ENCODE results near the gene GALNT9. TPM values are rescaled to one million over a fixed set of nuclear protein-coding genes. Genes with fewer than 3 reads are reported as not detected.

The GALNT9 gene
- polyA plus RNA-seq, 2 of the 4 experiments (the other 2 are of a cell fraction), result 0.66 to 2.8 TPM

- CTCF ChIA-PET, result interaction anchor here (1.3 kb wide), 2 partner anchors 11 to 23 kb away, joined by 3 read pairs; no protein-coding TSS in a partner anchor
- FAIRE-seq (no peak), DNase-seq (ENCODE audit: low read depth in 1 of 2, low spot score in 1 of 2) (no peak), ATAC-seq (no peak; a peak in 2 of 6 replicates)
- Histone ChIP-seq H3K4me3 (no peak overlapping the region), H3K4me2 (no peak overlapping the region), H3K4me1 (no peaks in the 10 kb centered on the region), H3K9me3 (peaks cover 2% of the 10 kb centered on the region; the same call in 1 of the 3 replicates), H3K27ac (no peak overlapping the region)
- POLR2A ChIA-PET, result no interaction called here
- TF ChIP-seq ZSCAN20 (CRISPR knock-in tag; IDR thresholded peaks at IDR 0.05), result no peak
- no peak for TF ChIP-seq CHD4 (IDR thresholded peaks at IDR 0.05; ENCODE audit: borderline replicate concordance)
- no peak for TF ChIP-seq KDM5A (IDR thresholded peaks at IDR 0.05)
- TF ChIP-seq RFX5 (IDR thresholded peaks at IDR 0.05), result no peak
- no peak for TF ChIP-seq EHF (CRISPR knock-in tag; IDR thresholded peaks at IDR 0.05)
- no peak for TF ChIP-seq HEYL (CRISPR knock-in tag; IDR thresholded peaks at IDR 0.05)
- no peak for TF ChIP-seq JUNB (IDR thresholded peaks at IDR 0.05)
- no peak for TF ChIP-seq REST (IDR thresholded peaks at IDR 0.05)
- TF ChIP-seq, protein P1, sequence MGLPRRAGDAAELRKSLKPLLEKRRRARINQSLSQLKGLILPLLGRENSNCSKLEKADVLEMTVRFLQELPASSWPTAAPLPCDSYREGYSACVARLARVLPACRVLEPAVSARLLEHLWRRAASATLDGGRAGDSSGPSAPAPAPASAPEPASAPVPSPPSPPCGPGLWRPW (IDR thresholded peaks at IDR 0.05), result no peak
- no peak for TF ChIP-seq HOXB5 (CRISPR knock-in tag; IDR thresholded peaks at IDR 0.05)
- no peak for TF ChIP-seq ZNF302 (CRISPR knock-in tag; IDR thresholded peaks at IDR 0.05)
- no peak for TF ChIP-seq ZFP36 (IDR thresholded peaks at IDR 0.05; ENCODE audit: borderline replicate concordance, partially characterized antibody)
- TF ChIP-seq ZC3H11A (IDR thresholded peaks at IDR 0.05), result no peak
- TF ChIP-seq NR3C1 (IDR thresholded peaks at IDR 0.05), result no peak
- TF ChIP-seq, protein P2, sequence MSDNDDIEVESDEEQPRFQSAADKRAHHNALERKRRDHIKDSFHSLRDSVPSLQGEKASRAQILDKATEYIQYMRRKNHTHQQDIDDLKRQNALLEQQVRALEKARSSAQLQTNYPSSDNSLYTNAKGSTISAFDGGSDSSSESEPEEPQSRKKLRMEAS (IDR thresholded peaks at IDR 0.05), result no peak
- TF ChIP-seq, protein P3, sequence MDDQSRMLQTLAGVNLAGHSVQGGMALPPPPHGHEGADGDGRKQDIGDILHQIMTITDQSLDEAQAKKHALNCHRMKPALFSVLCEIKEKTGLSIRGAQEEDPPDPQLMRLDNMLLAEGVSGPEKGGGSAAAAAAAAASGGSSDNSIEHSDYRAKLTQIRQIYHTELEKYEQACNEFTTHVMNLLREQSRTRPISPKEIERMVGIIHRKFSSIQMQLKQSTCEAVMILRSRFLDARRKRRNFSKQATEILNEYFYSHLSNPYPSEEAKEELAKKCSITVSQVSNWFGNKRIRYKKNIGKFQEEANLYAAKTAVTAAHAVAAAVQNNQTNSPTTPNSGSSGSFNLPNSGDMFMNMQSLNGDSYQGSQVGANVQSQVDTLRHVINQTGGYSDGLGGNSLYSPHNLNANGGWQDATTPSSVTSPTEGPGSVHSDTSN (IDR thresholded peaks at IDR 0.05), result no peak
- TF ChIP-seq, protein P4, sequence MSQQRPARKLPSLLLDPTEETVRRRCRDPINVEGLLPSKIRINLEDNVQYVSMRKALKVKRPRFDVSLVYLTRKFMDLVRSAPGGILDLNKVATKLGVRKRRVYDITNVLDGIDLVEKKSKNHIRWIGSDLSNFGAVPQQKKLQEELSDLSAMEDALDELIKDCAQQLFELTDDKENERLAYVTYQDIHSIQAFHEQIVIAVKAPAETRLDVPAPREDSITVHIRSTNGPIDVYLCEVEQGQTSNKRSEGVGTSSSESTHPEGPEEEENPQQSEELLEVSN (IDR thresholded peaks at IDR 0.05; ENCODE audit: borderline replicate concordance, low read depth), result no peak
- TF ChIP-seq ESRRA (IDR thresholded peaks at IDR 0.05; ENCODE audit: borderline replicate concordance, low read length), result no peak
- no peak for TF ChIP-seq CBX2 (IDR thresholded peaks at IDR 0.05; ENCODE audit: borderline replicate concordance, low read depth)
- TF ChIP-seq ELK1 (IDR thresholded peaks at IDR 0.05; ENCODE audit: low read depth, low read length), result no peak
- 47% methylated on average over 17 of the region's 17 CpGs for WGBS (ENCODE audit: missing lambda C conversion rate)
These were observed 12.7 kb downstream of the GALNT9 start for GRCh38 chr12:132316497-132317232.

Measured in A549 (cell line).